Type B pancreatic cell (in vitro differentiated cells): ENCODE results near the gene SAMD13. TPM values are rescaled to one million over a fixed set of nuclear protein-coding genes. Genes with fewer than 3 reads are reported as not detected.

ENCODE experiments used
- DNase-seq: peaks from one replicate; pipeline ENCODE4 v3.0.0; 2021; ENCODE audit warnings: mixed read lengths; ENCODE audit not compliant: unreplicated experiment; ENCODE audit errors: extremely low spot score
- H3K27ac Mint-ChIP-seq: 2 replicates; pipeline ENCODE4 v1.8.0; 2021; ENCODE audit warnings: mild to moderate bottlenecking, mixed read lengths
- H3K27me3 Mint-ChIP-seq: 2 replicates; pipeline ENCODE4 v1.8.0; 2021; ENCODE audit warnings: mixed read lengths
- H3K36me3 Mint-ChIP-seq: 2 replicates; pipeline ENCODE4 v1.8.0; 2021; ENCODE audit warnings: mixed read lengths
- H3K4me1 Mint-ChIP-seq: one replicate; pipeline ENCODE4 v1.8.0; 2021; ENCODE audit warnings: mixed read lengths; ENCODE audit not compliant: unreplicated experiment
- H3K4me3 Mint-ChIP-seq: 2 replicates; pipeline ENCODE4 v1.8.0; 2021; ENCODE audit warnings: mild to moderate bottlenecking, mixed read lengths
- H3K9me3 Mint-ChIP-seq: 2 replicates; pipeline ENCODE4 v1.8.0; 2021; ENCODE audit warnings: mixed read lengths
- total RNA-seq: library from RNA; stranded (reverse); gene quantifications from 2 replicates; pipeline ENCODE4 v1.2.1, GENCODE V29; 2021; ENCODE audit warnings: low replicate concordance
- TF ChIP-seq, protein P1 (sequence below): fragments of 200-600 bp; sonication (generic); conservative IDR thresholded peaks from 2 replicates; pipeline ENCODE4 v1.5.0; 2021; ENCODE audit warnings: antibody characterized with exemption, mild to moderate bottlenecking

Gene SAMD13
- total RNA-seq, 1 donor from 2014 or later: 6.0 TPM

DNA sequence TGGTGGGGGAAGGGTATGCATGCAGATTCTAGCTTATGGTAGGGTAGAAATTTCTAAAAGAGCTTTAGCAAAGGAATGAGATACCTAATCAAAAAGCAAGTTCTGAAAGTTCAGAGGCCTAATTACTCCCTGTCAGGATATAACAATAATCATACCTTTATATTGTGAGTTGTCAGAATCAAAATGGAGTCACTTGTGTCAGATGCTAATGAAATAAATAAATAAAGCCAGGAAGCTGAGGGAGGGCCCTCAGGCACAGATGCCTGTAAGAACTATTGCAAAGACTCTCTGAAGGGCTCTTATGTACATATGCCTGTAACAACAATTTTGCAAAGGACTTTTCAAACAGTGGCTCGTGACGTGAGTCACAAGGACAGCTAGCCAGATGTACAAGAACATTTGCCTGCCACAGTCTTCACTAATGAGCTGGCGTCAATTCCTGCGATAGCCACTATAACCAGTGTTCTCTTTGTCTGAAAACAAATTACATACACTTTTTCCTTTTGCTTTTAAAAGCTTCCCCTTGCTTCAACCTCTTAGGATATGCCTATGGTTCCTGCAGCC, 69.4 kb downstream of the SAMD13 start:
- H3K9me3 Mint-ChIP-seq: peaks cover 12% of the 10 kb centered on the region
- DNase-seq: no peak
- H3K36me3 Mint-ChIP-seq: no peaks in the 10 kb centered on the region
- no peaks in the 10 kb centered on the region for H3K27me3 Mint-ChIP-seq
- TF ChIP-seq, protein P1, sequence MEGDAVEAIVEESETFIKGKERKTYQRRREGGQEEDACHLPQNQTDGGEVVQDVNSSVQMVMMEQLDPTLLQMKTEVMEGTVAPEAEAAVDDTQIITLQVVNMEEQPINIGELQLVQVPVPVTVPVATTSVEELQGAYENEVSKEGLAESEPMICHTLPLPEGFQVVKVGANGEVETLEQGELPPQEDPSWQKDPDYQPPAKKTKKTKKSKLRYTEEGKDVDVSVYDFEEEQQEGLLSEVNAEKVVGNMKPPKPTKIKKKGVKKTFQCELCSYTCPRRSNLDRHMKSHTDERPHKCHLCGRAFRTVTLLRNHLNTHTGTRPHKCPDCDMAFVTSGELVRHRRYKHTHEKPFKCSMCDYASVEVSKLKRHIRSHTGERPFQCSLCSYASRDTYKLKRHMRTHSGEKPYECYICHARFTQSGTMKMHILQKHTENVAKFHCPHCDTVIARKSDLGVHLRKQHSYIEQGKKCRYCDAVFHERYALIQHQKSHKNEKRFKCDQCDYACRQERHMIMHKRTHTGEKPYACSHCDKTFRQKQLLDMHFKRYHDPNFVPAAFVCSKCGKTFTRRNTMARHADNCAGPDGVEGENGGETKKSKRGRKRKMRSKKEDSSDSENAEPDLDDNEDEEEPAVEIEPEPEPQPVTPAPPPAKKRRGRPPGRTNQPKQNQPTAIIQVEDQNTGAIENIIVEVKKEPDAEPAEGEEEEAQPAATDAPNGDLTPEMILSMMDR: no peak
- H3K4me1 Mint-ChIP-seq: peaks cover 5% of the 10 kb centered on the region
- H3K27ac Mint-ChIP-seq: no peak overlapping the region
- H3K4me3 Mint-ChIP-seq: no peak overlapping the region

DNA sequence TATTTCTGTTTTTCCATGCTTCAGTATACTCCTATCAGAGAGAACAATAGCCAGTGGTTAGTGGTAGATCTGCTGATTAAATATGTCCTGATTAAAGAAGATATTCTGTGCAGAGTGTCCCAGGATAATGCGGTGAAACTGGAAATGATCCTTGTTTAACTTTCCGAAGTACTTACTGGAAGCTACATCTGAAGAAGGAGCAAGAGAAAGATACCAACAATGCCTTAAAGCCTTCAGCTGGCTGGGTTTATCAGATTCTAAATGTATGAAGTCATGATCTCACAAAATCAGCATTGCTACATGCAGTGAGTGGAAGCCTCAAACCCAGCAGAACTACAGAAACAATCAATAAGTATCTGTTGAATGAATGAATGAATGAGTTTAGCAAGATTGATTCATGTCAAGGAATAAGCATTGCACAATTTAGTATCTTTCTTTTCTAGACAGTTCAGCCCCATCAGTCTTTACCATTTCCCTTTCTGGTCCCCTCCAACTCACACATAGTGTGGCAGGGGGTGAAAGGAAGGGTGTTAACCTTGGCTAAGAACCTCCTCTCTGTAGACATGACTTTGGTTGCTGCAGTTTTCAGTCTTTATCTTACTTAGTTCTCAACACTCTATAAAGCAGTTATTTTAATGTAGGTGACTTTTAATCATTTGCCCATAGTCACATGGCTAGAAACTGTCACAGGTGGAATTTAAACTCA, 72.1 kb downstream of the SAMD13 start:
- TF ChIP-seq, protein P1: no peak
- Mint-ChIP-seq H3K27me3 (no peaks in the 10 kb centered on the region), H3K4me3 (no peak overlapping the region), H3K9me3 (peaks cover 5% of the 10 kb centered on the region), H3K27ac (no peak overlapping the region), H3K4me1 (peaks cover 9% of the 10 kb centered on the region), H3K36me3 (no peaks in the 10 kb centered on the region)
- DNase-seq: no peak

DNA sequence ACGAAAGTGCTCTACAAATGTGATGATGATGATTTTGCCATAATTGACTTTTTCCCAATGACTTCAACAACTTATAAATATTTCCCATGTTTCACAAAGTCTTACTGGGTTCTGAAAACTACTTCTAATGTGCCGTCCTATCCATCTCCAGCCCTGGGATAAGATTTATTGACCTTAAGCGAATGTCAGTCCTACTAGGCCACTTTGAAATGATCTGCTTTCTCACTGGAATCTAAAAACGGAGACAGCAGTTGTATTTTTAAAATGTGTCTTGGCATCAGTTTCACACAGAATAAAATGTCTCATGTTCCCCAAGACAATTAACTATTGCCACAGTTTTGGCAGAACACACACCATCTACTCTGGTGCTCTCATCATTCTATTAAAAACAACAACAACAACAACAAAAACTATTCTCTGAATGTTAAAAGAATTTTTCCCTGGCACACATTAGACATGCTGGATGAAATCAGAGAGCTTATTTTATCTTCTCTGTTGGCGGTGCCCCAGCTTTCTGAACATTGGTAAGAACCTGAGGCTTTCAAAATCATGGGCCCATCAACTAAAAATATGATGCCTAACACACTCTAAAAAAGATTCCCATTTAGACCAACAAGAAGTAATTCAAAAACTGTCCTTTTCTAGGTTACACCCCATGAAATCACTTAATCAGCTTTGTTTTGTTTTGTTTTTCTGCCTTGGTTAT, 73.6 kb downstream of the SAMD13 start:
- Mint-ChIP-seq H3K4me3 (no peak overlapping the region), H3K4me1 (peaks cover 9% of the 10 kb centered on the region), H3K27ac (no peak overlapping the region), H3K36me3 (no peaks in the 10 kb centered on the region), H3K27me3 (no peaks in the 10 kb centered on the region), H3K9me3 (peaks cover 5% of the 10 kb centered on the region)
- no peak for DNase-seq
- TF ChIP-seq, protein P1: no peak

DNA sequence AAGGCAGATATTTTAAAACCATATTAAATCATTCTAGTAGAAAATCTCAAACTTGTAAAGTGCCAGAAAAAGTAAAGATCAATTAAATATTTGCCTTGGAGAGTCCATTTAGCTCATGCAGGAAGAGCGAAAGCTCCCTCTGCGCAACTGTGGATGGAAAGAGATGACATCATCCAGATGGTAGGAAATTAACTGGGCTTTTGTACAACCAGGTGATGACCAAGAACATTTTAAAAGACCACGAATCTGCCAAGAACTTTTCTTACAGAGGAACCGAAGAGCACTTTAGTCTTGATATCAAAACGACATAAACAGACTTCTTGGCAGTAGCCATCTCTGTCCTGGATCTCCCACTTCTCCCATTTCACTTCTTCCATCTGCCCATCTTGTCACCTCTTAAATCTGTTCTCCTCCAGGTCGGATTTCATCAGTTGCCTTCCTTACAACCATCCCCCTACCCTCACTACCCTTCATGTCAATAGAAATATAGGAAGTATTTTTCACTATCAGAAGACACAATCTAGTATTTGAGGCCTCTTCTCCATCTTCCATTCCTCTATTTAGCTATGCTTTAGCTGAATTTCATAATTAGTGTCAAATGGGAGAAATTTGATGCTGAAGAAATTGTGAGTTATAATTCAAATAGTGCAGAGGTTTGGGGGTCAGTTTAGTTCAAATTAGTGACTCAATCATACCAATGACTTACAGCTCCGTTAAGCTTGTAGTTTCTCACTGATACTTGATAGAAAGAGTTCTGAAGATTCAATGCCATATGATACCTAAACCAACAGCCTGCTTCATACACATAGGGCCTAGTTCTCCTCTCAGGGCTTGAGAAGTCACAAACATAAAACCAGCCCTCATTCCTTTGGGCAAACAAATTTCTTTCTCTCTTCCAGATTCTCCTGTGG, 74.7 kb downstream of the SAMD13 start:
- no peak for DNase-seq
- TF ChIP-seq, protein P1: no peak
- peaks cover 5% of the 10 kb centered on the region for H3K9me3 Mint-ChIP-seq
- H3K4me3 Mint-ChIP-seq: no peak overlapping the region
- peaks cover 6% of the 10 kb centered on the region for H3K4me1 Mint-ChIP-seq
- H3K36me3 Mint-ChIP-seq: no peaks in the 10 kb centered on the region
- H3K27me3 Mint-ChIP-seq: no peaks in the 10 kb centered on the region
- no peak overlapping the region for H3K27ac Mint-ChIP-seq

DNA sequence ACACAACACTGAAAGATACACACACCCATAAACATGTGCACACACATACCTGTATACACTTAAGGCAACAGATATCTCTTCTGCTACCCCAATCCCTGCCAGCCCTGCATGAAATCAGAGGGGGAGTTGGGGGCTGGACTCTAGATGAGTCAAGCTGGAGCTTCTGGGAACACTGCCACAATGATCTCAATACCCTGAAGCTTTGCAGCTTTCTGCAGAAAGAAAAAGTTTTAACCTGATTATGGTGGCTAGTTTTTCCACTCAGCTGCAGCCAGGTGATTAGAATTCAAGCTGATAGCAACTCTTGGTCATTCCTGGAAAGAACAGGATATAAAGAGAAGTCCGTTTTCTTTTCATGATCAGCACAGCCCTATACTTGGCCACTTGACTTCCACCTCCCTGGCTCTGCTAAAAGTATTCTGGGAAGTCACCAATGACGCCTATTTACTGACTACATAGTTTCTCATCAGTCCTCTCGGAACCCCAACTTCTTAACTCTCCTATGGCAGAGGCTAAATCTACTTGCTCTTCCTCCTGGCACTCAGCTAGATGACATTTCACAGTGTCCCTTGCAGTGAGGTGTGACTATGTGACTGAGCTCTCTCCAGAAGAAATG, 76.1 kb downstream of the SAMD13 start:
- H3K27me3 Mint-ChIP-seq: no peaks in the 10 kb centered on the region
- H3K36me3 Mint-ChIP-seq: no peaks in the 10 kb centered on the region
- H3K4me3 Mint-ChIP-seq: no peak overlapping the region
- H3K27ac Mint-ChIP-seq: no peak overlapping the region
- H3K9me3 Mint-ChIP-seq: peaks cover 2% of the 10 kb centered on the region
- TF ChIP-seq, protein P1: no peak
- no peak for DNase-seq
- H3K4me1 Mint-ChIP-seq: peaks cover 11% of the 10 kb centered on the region
